Neural progenitor cell (in vitro differentiated cells): ENCODE measurements around the gene FAM53A. TPM values are rescaled to one million over a fixed set of nuclear protein-coding genes. Genes with fewer than 3 reads are reported as not detected.

Source experiments
- DNase-seq: peaks from one replicate; pipeline ENCODE4 v3.0.0-alpha.2; 2016; ENCODE audit warnings: low spot score
- H2AFZ ChIP-seq: fragments of 200-600 bp; sonication (generic); replicated peaks from 2 replicates; pipeline ENCODE4 v1.6.1; 2016; ENCODE audit warnings: antibody characterized with exemption
- H3F3A ChIP-seq: fragments of 200-600 bp; sonication (generic); 2 replicates; pipeline ENCODE4 v1.6.1; 2016; ENCODE audit warnings: antibody characterized with exemption, low read depth
- H3K27ac ChIP-seq: fragments of 200-600 bp; sonication (generic); 2 replicates; pipeline ENCODE4 v1.5.1; 2016; ENCODE audit warnings: mild to moderate bottlenecking
- H3K27me3 ChIP-seq: fragments of 200-600 bp; sonication (generic); 2 replicates; pipeline ENCODE4 v1.6.1; 2016; ENCODE audit warnings: mild to moderate bottlenecking, moderate library complexity
- H3K36me3 ChIP-seq: fragments of 200-600 bp; sonication (generic); 2 replicates; pipeline ENCODE4 v1.5.1; 2016
- H3K4me1 ChIP-seq: fragments of 200-600 bp; sonication (generic); 2 replicates; pipeline ENCODE4 v1.6.1; 2016; ENCODE audit warnings: mixed run types
- H3K4me2 ChIP-seq: fragments of 200-600 bp; sonication (generic); 2 replicates; pipeline ENCODE4 v1.6.1; 2016
- H3K4me3 ChIP-seq: fragments of 200-600 bp; sonication (generic); 2 replicates; pipeline ENCODE4 v1.5.1; 2016
- H3K79me2 ChIP-seq: fragments of 200-600 bp; sonication (generic); 2 replicates; pipeline ENCODE4 v1.6.1; 2016; ENCODE audit warnings: low read depth
- H3K9ac ChIP-seq: fragments of 200-600 bp; sonication (generic); 2 replicates; pipeline ENCODE4 v1.6.1; 2016
- H3K9me3 ChIP-seq: fragments of 200-600 bp; sonication (generic); 2 replicates; pipeline ENCODE4 v1.5.1; 2016; ENCODE audit warnings: low read depth
- H4K20me1 ChIP-seq: fragments of 200-600 bp; sonication (generic); 2 replicates; pipeline ENCODE4 v1.6.1; 2016; ENCODE audit warnings: low read depth
- H3K27ac Mint-ChIP-seq: 3 replicates; pipeline ENCODE4 v1.8.0; 2021; ENCODE audit warnings: mixed read lengths
- H3K27me3 Mint-ChIP-seq: 2 replicates; pipeline ENCODE4 v1.8.0; 2022; ENCODE audit warnings: low read depth, mild to moderate bottlenecking, inconsistent platforms, moderate library complexity, mixed read lengths; ENCODE audit not compliant: insufficient read depth
- H3K36me3 Mint-ChIP-seq: 3 replicates; pipeline ENCODE4 v1.8.0; 2021; ENCODE audit warnings: mixed read lengths
- H3K4me1 Mint-ChIP-seq: 3 replicates; pipeline ENCODE4 v1.8.0; 2021; ENCODE audit warnings: mixed read lengths
- H3K4me3 Mint-ChIP-seq: 3 replicates; pipeline ENCODE4 v1.8.0; 2021; ENCODE audit warnings: mild to moderate bottlenecking, moderate library complexity, mixed read lengths
- H3K9me3 Mint-ChIP-seq: 3 replicates; pipeline ENCODE4 v1.8.0; 2020; ENCODE audit warnings: mixed read lengths
- EZH2 ChIP-seq: fragments of 200-600 bp; sonication (generic); IDR thresholded peaks from 2 replicates; pipeline ENCODE4 v1.6.1; 2017; ENCODE audit warnings: antibody characterized with exemption, mild to moderate bottlenecking, moderate library complexity
- EZH2phosphoT487 ChIP-seq: fragments of 200-600 bp; sonication (generic); IDR thresholded peaks from 2 replicates; pipeline ENCODE4 v1.6.1; 2017; ENCODE audit warnings: antibody characterized with exemption
- total RNA-seq: library from RNA; depleted of rRNA; stranded (reverse); fragments of >200 nt; gene quantifications from 2 replicates; pipeline ENCODE4 v1.2.3, GENCODE V29; 2015; ENCODE audit warnings: low replicate concordance
- TF ChIP-seq, protein P1 (sequence below): fragments of 200-600 bp; sonication (generic); IDR thresholded peaks from 2 replicates; pipeline ENCODE4 v1.5.1; 2017; ENCODE audit warnings: antibody characterized with exemption, mild to moderate bottlenecking

FAM53A gene
- total RNA-seq, 1 donor from 2014 or later: 3.2 TPM

DNA sequence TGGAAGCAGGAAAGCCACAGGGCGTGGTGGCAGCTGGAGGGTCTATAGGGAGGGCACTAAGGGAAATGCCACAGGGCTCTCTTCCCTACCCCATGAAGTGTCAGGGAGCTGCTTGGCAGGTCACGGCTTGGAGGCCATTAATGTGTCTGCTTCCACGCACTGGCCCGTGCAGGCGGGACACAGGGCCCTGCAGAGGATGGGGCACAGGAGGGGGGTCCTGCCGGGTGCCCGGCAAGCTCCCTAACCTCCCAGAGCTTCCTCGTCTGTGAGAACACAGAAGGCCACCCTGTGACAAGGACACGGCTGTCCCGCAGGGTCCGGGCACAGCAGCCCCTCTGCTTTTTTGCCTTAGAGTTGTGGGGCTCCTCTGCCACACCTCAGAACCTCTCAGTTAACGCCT, 25.5 kb downstream of the FAM53A start:
- no peaks in the 10 kb centered on the region for H3K9me3 ChIP-seq
- H3K9me3 Mint-ChIP-seq: no peaks in the 10 kb centered on the region
- no peak overlapping the region for H3K27ac ChIP-seq
- no peaks in the 10 kb centered on the region for H4K20me1 ChIP-seq
- H3K36me3 ChIP-seq: no peaks in the 10 kb centered on the region
- TF ChIP-seq, protein P1, sequence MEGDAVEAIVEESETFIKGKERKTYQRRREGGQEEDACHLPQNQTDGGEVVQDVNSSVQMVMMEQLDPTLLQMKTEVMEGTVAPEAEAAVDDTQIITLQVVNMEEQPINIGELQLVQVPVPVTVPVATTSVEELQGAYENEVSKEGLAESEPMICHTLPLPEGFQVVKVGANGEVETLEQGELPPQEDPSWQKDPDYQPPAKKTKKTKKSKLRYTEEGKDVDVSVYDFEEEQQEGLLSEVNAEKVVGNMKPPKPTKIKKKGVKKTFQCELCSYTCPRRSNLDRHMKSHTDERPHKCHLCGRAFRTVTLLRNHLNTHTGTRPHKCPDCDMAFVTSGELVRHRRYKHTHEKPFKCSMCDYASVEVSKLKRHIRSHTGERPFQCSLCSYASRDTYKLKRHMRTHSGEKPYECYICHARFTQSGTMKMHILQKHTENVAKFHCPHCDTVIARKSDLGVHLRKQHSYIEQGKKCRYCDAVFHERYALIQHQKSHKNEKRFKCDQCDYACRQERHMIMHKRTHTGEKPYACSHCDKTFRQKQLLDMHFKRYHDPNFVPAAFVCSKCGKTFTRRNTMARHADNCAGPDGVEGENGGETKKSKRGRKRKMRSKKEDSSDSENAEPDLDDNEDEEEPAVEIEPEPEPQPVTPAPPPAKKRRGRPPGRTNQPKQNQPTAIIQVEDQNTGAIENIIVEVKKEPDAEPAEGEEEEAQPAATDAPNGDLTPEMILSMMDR: no peak
- no peak for TF ChIP-seq EZH2phosphoT487
- TF ChIP-seq EZH2: no peak
- no peaks in the 10 kb centered on the region for H3F3A ChIP-seq
- no peak overlapping the region for H3K27ac Mint-ChIP-seq
- H3K36me3 Mint-ChIP-seq: no peaks in the 10 kb centered on the region
- H3K79me2 ChIP-seq: no peaks in the 10 kb centered on the region
- no peak overlapping the region for H3K4me2 ChIP-seq
- H3K27me3 ChIP-seq: no peaks in the 10 kb centered on the region
- no peak overlapping the region for H3K4me3 Mint-ChIP-seq
- no peaks in the 10 kb centered on the region for H3K4me1 Mint-ChIP-seq
- H2AFZ ChIP-seq: no peak overlapping the region
- H3K4me3 ChIP-seq: no peak overlapping the region
- no peak for DNase-seq
- H3K9ac ChIP-seq: no peak overlapping the region
- H3K4me1 ChIP-seq: no peaks in the 10 kb centered on the region
- peaks cover 2% of the 10 kb centered on the region for H3K27me3 Mint-ChIP-seq

DNA sequence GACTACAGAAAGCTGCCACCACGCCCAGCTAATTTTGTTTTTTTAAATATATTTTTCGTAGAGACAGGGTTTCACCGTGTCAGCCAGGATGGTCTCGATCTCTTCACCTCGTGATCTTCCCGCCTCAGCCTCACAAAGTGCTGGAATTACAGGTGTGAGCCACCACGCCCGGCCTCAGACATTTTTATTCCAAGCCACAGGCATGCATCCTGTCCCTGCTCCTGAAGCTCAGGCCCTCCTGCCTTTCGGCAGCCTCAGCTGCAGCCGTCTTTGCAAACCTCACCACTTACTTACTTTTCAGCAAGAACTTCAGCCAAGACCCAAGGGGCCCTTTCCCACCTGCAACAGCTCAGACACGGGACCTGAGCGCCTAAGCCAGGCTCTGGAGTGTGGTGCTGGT, 26.0 kb downstream of the FAM53A start:
- no peak overlapping the region for H2AFZ ChIP-seq
- no peaks in the 10 kb centered on the region for H4K20me1 ChIP-seq
- Mint-ChIP-seq H3K27ac (no peak overlapping the region), H3K27me3 (peaks cover 2% of the 10 kb centered on the region), H3K36me3 (no peaks in the 10 kb centered on the region), H3K4me3 (no peak overlapping the region), H3K9me3 (no peaks in the 10 kb centered on the region), H3K4me1 (no peaks in the 10 kb centered on the region)
- H3K27me3 ChIP-seq: no peaks in the 10 kb centered on the region
- DNase-seq: no peak
- H3K79me2 ChIP-seq: no peaks in the 10 kb centered on the region
- H3K4me1 ChIP-seq: no peaks in the 10 kb centered on the region
- no peak overlapping the region for H3K4me3 ChIP-seq
- no peak overlapping the region for H3K27ac ChIP-seq
- TF ChIP-seq, protein P1: no peak
- no peak for TF ChIP-seq EZH2
- H3K9me3 ChIP-seq: no peaks in the 10 kb centered on the region
- H3K9ac ChIP-seq: no peak overlapping the region
- H3F3A ChIP-seq: no peaks in the 10 kb centered on the region
- H3K4me2 ChIP-seq: no peak overlapping the region
- H3K36me3 ChIP-seq: no peaks in the 10 kb centered on the region

DNA sequence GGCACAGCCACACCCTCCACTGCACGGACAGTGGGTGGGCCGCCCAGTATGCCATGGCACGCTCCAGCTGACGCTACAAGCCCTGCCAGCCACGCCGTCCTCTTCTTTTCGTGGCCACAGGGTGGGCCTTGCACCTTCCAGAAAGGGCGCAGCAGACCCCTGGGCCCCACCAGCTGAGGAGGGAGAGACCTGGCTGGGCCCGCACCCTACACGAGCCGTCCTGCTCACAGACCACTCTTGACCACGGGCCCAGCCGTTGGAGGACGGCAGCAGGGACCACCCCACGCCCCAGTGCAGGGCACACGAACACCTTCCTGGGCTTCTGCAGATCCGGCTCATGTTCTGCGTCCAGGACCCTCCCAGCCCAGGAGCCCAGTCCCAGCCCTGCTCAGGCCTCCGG, 27.1 kb downstream of the FAM53A start:
- Mint-ChIP-seq H3K27me3 (peaks cover 2% of the 10 kb centered on the region), H3K9me3 (no peaks in the 10 kb centered on the region), H3K4me3 (no peak overlapping the region), H3K4me1 (no peaks in the 10 kb centered on the region), H3K27ac (no peak overlapping the region), H3K36me3 (no peaks in the 10 kb centered on the region)
- no peaks in the 10 kb centered on the region for H3K4me1 ChIP-seq
- H3K9ac ChIP-seq: no peak overlapping the region
- H3K36me3 ChIP-seq: no peaks in the 10 kb centered on the region
- H4K20me1 ChIP-seq: no peaks in the 10 kb centered on the region
- no peaks in the 10 kb centered on the region for H3K9me3 ChIP-seq
- no peak overlapping the region for H3K4me3 ChIP-seq
- no peak overlapping the region for H3K27ac ChIP-seq
- no peaks in the 10 kb centered on the region for H3K79me2 ChIP-seq
- H3K4me2 ChIP-seq: no peak overlapping the region
- no peak overlapping the region for H2AFZ ChIP-seq
- H3F3A ChIP-seq: peaks cover 4% of the 10 kb centered on the region
- TF ChIP-seq EZH2 (no peak), EZH2phosphoT487 (no peak)
- TF ChIP-seq, protein P1: no peak
- DNase-seq: no peak
- no peaks in the 10 kb centered on the region for H3K27me3 ChIP-seq

DNA sequence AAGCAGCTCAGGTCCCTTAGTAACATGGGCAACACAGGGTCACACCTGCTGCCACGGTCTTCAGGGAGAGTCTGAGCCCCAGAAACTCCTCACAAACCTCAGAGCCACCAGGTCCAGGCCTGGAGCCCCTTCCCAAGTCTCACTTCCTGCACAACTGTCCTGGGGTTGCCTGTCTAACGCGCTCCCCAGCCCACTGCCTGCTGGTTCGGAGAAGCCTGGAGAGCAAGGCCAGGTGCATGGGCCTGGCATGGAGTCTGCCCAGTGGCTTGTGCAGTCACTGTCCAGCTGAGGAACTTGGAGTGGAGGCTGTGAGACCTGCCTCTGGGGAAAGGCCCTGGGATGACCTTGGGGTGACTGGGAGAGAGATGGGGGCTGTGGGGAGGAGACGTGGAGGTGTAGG, 28.0 kb downstream of the FAM53A start:
- Histone ChIP-seq H3K9me3 (no peaks in the 10 kb centered on the region), H3K36me3 (no peaks in the 10 kb centered on the region), H2AFZ (no peak overlapping the region), H3K79me2 (no peaks in the 10 kb centered on the region), H3K4me2 (no peak overlapping the region), H3K9ac (no peak overlapping the region), H3K27me3 (no peaks in the 10 kb centered on the region), H3K4me3 (no peak overlapping the region), H3K4me1 (no peaks in the 10 kb centered on the region), H3F3A (peaks cover 4% of the 10 kb centered on the region), H4K20me1 (no peaks in the 10 kb centered on the region), H3K27ac (no peak overlapping the region)
- DNase-seq: no peak
- TF ChIP-seq, protein P1: no peak
- TF ChIP-seq EZH2 (no peak), EZH2phosphoT487 (no peak)
- H3K27ac Mint-ChIP-seq: peak overlapping the region; percentile 86
- H3K36me3 Mint-ChIP-seq: no peaks in the 10 kb centered on the region
- no peak overlapping the region for H3K4me3 Mint-ChIP-seq
- H3K4me1 Mint-ChIP-seq: no peaks in the 10 kb centered on the region
- H3K9me3 Mint-ChIP-seq: no peaks in the 10 kb centered on the region
- peaks cover 2% of the 10 kb centered on the region for H3K27me3 Mint-ChIP-seq
